22Rv1 (cell line): ENCODE results near the gene CELF4.

Source experiments
- ZFX ChIP-seq: fragments of 450-650 bp; IDR thresholded peaks from 2 replicates; pipeline ENCODE4 v1.6.1; 2017; ENCODE audit warnings: antibody characterized with exemption, borderline replicate concordance
- TF ChIP-seq, protein P1 (sequence below): fragments of 450-650 bp; IDR thresholded peaks from 2 replicates; pipeline ENCODE4 v1.5.1; 2017; ENCODE audit warnings: mild to moderate bottlenecking

DNA sequence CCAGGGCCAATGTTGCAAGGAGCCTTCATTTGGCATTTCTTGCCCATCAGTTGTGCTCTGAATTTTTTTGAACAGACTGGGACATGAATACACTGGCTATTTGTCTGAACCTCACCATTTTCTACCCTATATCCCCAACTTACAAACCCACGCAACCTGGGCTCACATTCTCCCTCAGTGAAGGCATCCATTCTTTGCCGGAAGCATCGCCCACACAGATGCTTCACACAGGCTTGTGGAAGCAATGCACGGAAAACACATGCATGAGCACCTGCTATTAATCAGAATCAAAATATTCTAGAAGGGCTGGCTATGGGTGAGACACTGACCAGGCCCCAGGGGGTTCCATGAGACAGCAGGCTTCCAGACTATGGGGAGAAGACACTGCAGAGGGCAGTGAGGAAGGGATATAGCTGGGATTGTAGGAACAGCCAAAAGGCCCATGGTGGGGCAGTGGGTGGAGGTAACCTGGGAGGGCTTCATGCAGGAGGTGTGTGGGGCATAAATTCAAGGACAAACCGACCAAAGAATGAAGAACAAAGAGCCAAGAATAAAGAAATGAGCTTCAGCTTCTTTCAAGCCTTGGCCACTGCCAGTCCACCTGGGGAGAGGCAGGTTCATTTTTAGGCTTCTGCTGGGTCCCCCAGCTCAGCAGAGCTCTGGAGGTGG is 261.5 kb downstream of the CELF4 start:
- TF ChIP-seq, protein P1, sequence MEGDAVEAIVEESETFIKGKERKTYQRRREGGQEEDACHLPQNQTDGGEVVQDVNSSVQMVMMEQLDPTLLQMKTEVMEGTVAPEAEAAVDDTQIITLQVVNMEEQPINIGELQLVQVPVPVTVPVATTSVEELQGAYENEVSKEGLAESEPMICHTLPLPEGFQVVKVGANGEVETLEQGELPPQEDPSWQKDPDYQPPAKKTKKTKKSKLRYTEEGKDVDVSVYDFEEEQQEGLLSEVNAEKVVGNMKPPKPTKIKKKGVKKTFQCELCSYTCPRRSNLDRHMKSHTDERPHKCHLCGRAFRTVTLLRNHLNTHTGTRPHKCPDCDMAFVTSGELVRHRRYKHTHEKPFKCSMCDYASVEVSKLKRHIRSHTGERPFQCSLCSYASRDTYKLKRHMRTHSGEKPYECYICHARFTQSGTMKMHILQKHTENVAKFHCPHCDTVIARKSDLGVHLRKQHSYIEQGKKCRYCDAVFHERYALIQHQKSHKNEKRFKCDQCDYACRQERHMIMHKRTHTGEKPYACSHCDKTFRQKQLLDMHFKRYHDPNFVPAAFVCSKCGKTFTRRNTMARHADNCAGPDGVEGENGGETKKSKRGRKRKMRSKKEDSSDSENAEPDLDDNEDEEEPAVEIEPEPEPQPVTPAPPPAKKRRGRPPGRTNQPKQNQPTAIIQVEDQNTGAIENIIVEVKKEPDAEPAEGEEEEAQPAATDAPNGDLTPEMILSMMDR = no peak
- no peak for TF ChIP-seq ZFX
